Smooth muscle cell (in vitro differentiated cells): ENCODE data around the gene MNS1. TPM values are rescaled to one million over a fixed set of nuclear protein-coding genes. Genes with fewer than 3 reads are reported as not detected.
"Not testable (repeated sequence)": the region's sequence is repeated elsewhere in the genome, so short reads cannot be mapped to it uniquely, and the experiment has no call there.

ENCODE experiments used
- DNase-seq: peaks from one replicate; lab custom pipeline; 2025; ENCODE audit not compliant: unreplicated experiment; lab: John Stamatoyannopoulos, UW
- H2AFZ ChIP-seq: fragments of 200-600 bp; sonication (generic); 2 replicates; pipeline ENCODE4 v1.6.0; 2016; ENCODE audit warnings: antibody characterized with exemption, low read depth, mild to moderate bottlenecking
- H3F3A ChIP-seq: fragments of 200-600 bp; sonication (generic); 2 replicates; pipeline ENCODE4 v1.6.0; 2017; ENCODE audit warnings: antibody characterized with exemption, low read depth
- H3K27ac ChIP-seq: fragments of 200-600 bp; sonication (generic); 2 replicates; pipeline ENCODE4 v1.5.1; 2016; ENCODE audit warnings: low read depth, mild to moderate bottlenecking
- H3K27me3 ChIP-seq: fragments of 200-600 bp; sonication (generic); 2 replicates; pipeline ENCODE4 v1.6.1; 2016; ENCODE audit warnings: low read depth, mild to moderate bottlenecking
- H3K36me3 ChIP-seq: fragments of 200-600 bp; sonication (generic); 2 replicates; pipeline ENCODE4 v1.5.1; 2016; ENCODE audit warnings: low read depth
- H3K4me1 ChIP-seq: fragments of 200-600 bp; sonication (generic); 2 replicates; pipeline ENCODE4 v1.5.1; 2016; ENCODE audit warnings: low read depth
- H3K4me2 ChIP-seq: fragments of 200-600 bp; sonication (generic); 2 replicates; pipeline ENCODE4 v1.6.0; 2016; ENCODE audit warnings: mild to moderate bottlenecking
- H3K4me3 ChIP-seq: fragments of 200-600 bp; sonication (generic); 2 replicates; pipeline ENCODE4 v1.5.1; 2016; ENCODE audit warnings: mild to moderate bottlenecking
- H3K79me2 ChIP-seq: fragments of 200-600 bp; sonication (generic); 2 replicates; pipeline ENCODE4 v1.6.0; 2016; ENCODE audit warnings: low read depth, mild to moderate bottlenecking
- H3K9ac ChIP-seq: fragments of 200-600 bp; sonication (generic); 2 replicates; pipeline ENCODE4 v1.6.0; 2016; ENCODE audit warnings: low read depth
- H3K9me3 ChIP-seq: fragments of 200-600 bp; sonication (generic); replicated peaks from 2 replicates; pipeline ENCODE4 v1.5.1; 2016; ENCODE audit warnings: low read depth
- H4K20me1 ChIP-seq: fragments of 200-600 bp; sonication (generic); 2 replicates; pipeline ENCODE4 v1.6.0; 2016; ENCODE audit warnings: low read depth
- CTCF ChIP-seq: fragments of 200-600 bp; sonication (generic); IDR thresholded peaks from 2 replicates; pipeline ENCODE4 v1.5.1; 2017; ENCODE audit warnings: borderline replicate concordance, mild to moderate bottlenecking, antibody characterized with exemption; ENCODE audit not compliant: insufficient read depth, poor library complexity, severe bottlenecking
- WGBS: methylation state at CpG from one replicate; pipeline ENCODE4 v1.1.7; 2016; ENCODE audit warnings: low lambda C conversion rate; 5-methylcytosine and 5-hydroxymethylcytosine counted together
- polyA plus RNA-seq: library from polyadenylated mRNA; unstranded; fragments of >200 nt; fragmentation: Nextera tagmentation; extraction: Ambion mirVana; gene quantifications from 2 replicates; pipeline ENCODE4 v1.2.1, GENCODE V29; 2016
- total RNA-seq: library from RNA; depleted of rRNA; stranded (reverse); fragments of >200 nt; gene quantifications from 2 replicates; pipeline ENCODE4 v1.2.3, GENCODE V29; 2014

The MNS1 gene
- total and polyA plus RNA-seq, 2 experiments from 2014 or later = 0.31 to 2.3 TPM

GRCh38 chr15:56490461-56490860 lies 25.5 kb upstream of the MNS1 start:
- Histone ChIP-seq H2AFZ (no peak overlapping the region), H3K27me3 (no peaks in the 10 kb centered on the region), H3K9ac (no peak overlapping the region), H3K4me3 (no peak overlapping the region), H3F3A (no peaks in the 10 kb centered on the region), H3K4me1 (no peaks in the 10 kb centered on the region), H3K36me3 (no peaks in the 10 kb centered on the region), H3K9me3 (no peaks in the 10 kb centered on the region), H3K27ac (no peak overlapping the region), H3K4me2 (no peak overlapping the region), H4K20me1 (no peaks in the 10 kb centered on the region), H3K79me2 (no peaks in the 10 kb centered on the region)
- no peak for DNase-seq
- TF ChIP-seq CTCF = no peak
- WGBS = 100% methylated on average over 1 of the region's 1 CpG

GRCh38 chr15:56486206-56486605 lies 21.3 kb upstream of the MNS1 start:
- not testable (repeated sequence) for H3K27me3 ChIP-seq, H3K36me3 ChIP-seq, H3K9me3 ChIP-seq, DNase-seq, H4K20me1 ChIP-seq, H3K4me1 ChIP-seq, H3K9ac ChIP-seq, H3K4me2 ChIP-seq, H3F3A ChIP-seq, H2AFZ ChIP-seq, H3K27ac ChIP-seq, H3K79me2 ChIP-seq, H3K4me3 ChIP-seq
- WGBS = 86% methylated on average over 2 of the region's 2 CpGs

GRCh38 chr15:56485426-56485825 lies 20.5 kb upstream of the MNS1 start:
- 80% methylated on average over 3 of the region's 3 CpGs for WGBS
- H3K9me3 ChIP-seq, H3K79me2 ChIP-seq, DNase-seq, H3K36me3 ChIP-seq, H4K20me1 ChIP-seq, H3K4me2 ChIP-seq, H3F3A ChIP-seq, H3K27me3 ChIP-seq, H2AFZ ChIP-seq, H3K4me3 ChIP-seq, H3K4me1 ChIP-seq, H3K9ac ChIP-seq, H3K27ac ChIP-seq: not testable (repeated sequence)

GRCh38 chr15:56484287-56484686 lies 19.4 kb upstream of the MNS1 start:
- no peak overlapping the region for H3K27ac ChIP-seq
- H3K4me2 ChIP-seq = no peak overlapping the region
- DNase-seq = no peak
- no peaks in the 10 kb centered on the region for H3K79me2 ChIP-seq
- no peaks in the 10 kb centered on the region for H3K27me3 ChIP-seq
- H3F3A ChIP-seq = no peaks in the 10 kb centered on the region
- no peaks in the 10 kb centered on the region for H3K4me1 ChIP-seq
- WGBS = 85% methylated on average over 2 of the region's 2 CpGs
- no peaks in the 10 kb centered on the region for H4K20me1 ChIP-seq
- H2AFZ ChIP-seq = no peak overlapping the region
- H3K4me3 ChIP-seq = no peak overlapping the region
- no peaks in the 10 kb centered on the region for H3K36me3 ChIP-seq
- TF ChIP-seq CTCF = no peak
- no peaks in the 10 kb centered on the region for H3K9me3 ChIP-seq
- no peak overlapping the region for H3K9ac ChIP-seq

GRCh38 chr15:56475351-56475750 lies 10.4 kb upstream of the MNS1 start:
- TF ChIP-seq CTCF = no peak
- H3K9ac ChIP-seq = no peak overlapping the region
- no peaks in the 10 kb centered on the region for H4K20me1 ChIP-seq
- H3K4me3 ChIP-seq = no peak overlapping the region
- H3K4me2 ChIP-seq = no peak overlapping the region
- H3K4me1 ChIP-seq = no peaks in the 10 kb centered on the region
- H3K27me3 ChIP-seq = peaks cover 18% of the 10 kb centered on the region
- no peak overlapping the region for H2AFZ ChIP-seq
- H3K79me2 ChIP-seq = no peaks in the 10 kb centered on the region
- DNase-seq = no peak
- H3K9me3 ChIP-seq = no peaks in the 10 kb centered on the region
- no peak overlapping the region for H3K27ac ChIP-seq
- no peaks in the 10 kb centered on the region for H3K36me3 ChIP-seq
- H3F3A ChIP-seq = no peaks in the 10 kb centered on the region
